ENCODE data around the gene THSD8.

The THSD8 gene

DNA sequence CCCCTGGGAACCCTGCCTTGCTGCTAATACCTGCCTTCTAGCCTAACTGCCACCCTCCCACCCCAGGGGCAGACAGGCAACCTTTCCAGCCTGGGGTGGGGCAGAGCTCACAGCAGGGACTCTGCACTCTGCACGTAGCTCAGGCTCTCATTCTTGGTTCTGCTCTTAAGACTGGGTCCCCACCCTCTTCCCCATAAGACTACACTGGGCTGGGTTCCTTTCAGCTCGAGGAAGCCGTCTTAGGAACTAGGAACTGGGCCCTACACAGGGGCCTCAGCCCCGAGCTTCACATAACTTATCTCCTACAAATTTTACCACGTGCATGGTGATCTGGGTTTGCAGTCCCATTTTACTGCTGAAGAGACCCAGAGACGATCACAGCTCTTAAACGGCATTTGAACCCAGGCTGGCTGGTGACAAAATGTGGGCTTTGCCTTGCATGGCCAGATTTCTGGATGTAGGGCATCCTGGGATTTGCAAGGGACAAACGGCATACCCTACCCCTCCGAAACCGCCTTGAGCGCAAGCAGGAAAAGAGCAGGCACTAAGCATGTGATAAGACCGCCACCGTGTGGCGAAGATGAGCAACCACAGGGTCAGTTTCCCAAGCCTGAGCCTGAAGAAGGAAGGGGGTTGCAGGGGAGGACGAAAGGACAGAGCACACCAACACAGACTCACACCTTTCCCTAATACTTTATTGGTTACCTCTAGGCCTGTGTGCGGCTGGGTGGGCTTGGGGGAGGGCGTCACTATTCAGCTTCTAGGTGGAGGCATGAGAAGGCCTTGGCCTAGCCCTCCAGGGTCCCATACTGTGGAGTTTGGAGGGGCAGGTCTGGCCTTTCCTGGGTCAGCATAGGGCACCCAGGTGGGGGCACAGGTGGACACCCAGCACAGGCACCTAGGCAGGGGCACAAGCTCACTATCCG lies 5.5 kb upstream of the THSD8 start:
- TF ChIP-seq, protein P1, sequence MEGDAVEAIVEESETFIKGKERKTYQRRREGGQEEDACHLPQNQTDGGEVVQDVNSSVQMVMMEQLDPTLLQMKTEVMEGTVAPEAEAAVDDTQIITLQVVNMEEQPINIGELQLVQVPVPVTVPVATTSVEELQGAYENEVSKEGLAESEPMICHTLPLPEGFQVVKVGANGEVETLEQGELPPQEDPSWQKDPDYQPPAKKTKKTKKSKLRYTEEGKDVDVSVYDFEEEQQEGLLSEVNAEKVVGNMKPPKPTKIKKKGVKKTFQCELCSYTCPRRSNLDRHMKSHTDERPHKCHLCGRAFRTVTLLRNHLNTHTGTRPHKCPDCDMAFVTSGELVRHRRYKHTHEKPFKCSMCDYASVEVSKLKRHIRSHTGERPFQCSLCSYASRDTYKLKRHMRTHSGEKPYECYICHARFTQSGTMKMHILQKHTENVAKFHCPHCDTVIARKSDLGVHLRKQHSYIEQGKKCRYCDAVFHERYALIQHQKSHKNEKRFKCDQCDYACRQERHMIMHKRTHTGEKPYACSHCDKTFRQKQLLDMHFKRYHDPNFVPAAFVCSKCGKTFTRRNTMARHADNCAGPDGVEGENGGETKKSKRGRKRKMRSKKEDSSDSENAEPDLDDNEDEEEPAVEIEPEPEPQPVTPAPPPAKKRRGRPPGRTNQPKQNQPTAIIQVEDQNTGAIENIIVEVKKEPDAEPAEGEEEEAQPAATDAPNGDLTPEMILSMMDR (IDR thresholded peaks at IDR 0.05): peak; percentile 93

DNA sequence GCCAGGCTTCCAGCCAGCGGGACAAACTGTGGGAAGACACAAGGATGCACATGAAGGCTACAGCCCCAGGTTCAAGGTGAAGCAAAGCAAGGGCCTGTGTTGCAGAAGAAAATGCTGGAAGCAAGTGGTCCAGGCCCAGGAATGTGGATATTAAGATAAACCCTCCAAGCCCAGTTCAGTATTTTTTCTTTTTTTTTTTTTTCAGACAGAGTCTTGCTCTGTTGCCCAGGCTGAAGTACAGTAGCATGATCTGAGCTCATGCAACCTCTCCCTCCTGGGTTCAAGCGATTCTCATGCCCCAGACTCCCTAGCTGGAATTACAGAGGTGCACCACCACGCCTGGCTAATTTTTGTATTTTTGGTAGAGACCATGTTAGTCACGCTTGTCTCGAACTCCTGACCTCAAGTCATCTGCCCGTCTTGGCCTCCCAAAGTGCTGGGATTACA lies 4.7 kb upstream of the THSD8 start:
- TF ChIP-seq, protein P1 (IDR thresholded peaks at IDR 0.05): no peak

DNA sequence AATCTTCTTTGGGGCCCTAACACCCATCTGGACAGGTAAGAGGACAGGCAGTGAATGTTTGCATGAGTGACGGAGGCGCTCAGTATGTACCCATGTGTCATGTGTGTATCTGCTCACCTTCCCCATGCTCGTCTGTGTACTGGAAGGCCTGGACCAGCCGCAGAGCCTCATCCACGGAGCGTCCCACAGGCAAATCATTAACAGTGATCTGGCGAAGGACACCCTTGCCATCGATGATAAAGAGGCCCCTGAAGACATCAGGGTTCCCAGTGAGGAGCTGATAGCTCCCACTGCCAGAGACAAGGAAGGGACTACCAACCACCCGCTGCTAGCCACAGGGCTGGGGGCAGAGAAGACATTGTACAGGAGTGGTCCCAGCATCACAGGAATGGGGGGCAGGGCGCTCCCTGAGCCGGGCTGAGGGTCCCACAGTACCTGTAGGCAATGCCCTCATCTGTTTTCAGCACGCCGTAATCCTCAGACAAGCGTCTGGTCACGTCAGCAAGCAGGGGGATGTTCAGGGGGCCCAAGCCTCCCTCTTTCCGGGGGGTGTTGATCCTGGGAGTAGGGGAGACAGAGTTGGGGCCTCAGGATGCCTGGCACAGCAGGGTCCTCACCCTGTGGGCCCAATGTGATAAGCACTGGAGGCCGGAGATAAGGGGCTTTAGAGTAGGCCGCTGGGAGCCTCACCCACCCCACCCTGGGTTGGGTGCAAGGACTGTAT lies 2.0 kb upstream of the THSD8 start:
- TF ChIP-seq, protein P1 (IDR thresholded peaks at IDR 0.05): no peak

- TF ChIP-seq, protein P1 (IDR thresholded peaks at IDR 0.05): no peak
Observed at GRCh38 chr19:12800466-12800770, 1.5 kb upstream of the THSD8 start.

- TF ChIP-seq, protein P1 (IDR thresholded peaks at IDR 0.05): no peak
Observed at GRCh38 chr19:12800923-12801465, 875 bp upstream of the THSD8 start.

GRCh38 chr19:12802267-12803106 lies 618 bp downstream of the THSD8 start:
- TF ChIP-seq, protein P1 (IDR thresholded peaks at IDR 0.05): no peak

DNA sequence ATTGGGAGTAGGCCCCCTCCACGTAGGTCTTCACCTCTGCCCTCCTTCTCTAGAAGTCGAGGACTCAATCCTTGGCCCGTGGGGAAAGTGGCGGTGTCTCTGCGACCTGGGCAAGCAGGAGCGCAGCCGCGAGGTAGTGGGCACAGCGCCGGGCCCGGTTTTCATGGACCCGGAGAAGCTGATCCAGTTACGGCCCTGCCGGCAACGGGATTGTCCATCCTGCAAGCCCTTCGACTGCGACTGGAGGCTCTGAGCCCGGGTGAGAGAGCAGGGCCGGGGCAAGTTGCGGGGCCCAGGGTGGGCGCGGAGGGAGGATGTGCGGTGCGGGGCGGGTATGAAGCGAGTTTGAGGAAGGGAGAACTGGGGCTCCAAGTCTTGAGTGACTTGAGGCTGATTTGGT lies 2.2 kb downstream of the THSD8 start:
- TF ChIP-seq, protein P1 (IDR thresholded peaks at IDR 0.05): no peak

Measured in LNCAP (cell line).